GDM1 (cell line): ENCODE data around the gene GBA3.

ENCODE experiments used
- DNase-seq: peaks from one replicate; lab custom pipeline; 2025; lab: John Stamatoyannopoulos, UW

Gene GBA3

GRCh38 chr4:22695917-22696316 is 3.2 kb downstream of the GBA3 start:
- no peak for DNase-seq

DNA sequence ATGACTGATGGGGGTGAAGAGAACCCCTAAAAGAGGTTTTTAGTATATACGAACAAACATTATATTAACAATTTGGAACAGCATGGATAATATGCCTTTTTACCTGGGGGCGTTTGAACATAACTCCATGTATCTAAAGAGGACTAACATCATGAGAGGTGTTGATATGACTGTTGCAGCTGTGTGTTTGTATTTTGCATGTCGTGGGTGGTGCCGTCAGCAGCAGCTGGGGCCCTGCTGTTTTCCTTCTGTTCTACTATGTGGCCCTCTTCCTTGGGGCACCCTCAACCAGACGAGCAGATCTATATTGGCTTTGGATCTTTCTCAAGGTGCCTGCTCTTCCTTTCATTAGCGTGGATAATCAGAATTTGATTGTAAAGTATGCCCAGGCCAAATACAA is 11.2 kb downstream of the GBA3 start:
- DNase-seq = no peak

GRCh38 chr4:22707390-22707789 is 14.7 kb downstream of the GBA3 start:
- DNase-seq = no peak

GRCh38 chr4:22708961-22709360 is 16.2 kb downstream of the GBA3 start:
- no peak for DNase-seq

DNA sequence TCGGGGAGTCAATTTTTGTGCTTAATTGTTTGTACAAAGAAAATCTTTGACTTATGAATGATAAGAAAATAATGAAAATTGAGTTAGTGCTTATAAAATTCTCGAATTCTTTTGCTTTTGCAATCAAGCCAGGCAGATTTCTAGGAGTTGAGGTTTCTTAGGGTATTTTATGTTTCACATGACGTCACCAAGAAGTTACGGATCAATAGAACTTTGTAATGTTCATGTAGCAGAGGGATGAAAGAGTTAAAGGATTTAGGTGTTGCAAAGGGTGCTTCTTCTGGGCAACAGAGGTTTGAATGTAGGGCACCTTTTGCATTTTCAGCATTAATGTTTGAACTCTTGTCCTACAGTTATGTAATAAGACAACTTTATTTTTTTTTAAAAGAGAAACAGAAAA is 19.4 kb downstream of the GBA3 start:
- DNase-seq = no peak

- DNase-seq = no peak
Measured at GRCh38 chr4:22712529-22712928, 19.8 kb downstream of the GBA3 start.

DNA sequence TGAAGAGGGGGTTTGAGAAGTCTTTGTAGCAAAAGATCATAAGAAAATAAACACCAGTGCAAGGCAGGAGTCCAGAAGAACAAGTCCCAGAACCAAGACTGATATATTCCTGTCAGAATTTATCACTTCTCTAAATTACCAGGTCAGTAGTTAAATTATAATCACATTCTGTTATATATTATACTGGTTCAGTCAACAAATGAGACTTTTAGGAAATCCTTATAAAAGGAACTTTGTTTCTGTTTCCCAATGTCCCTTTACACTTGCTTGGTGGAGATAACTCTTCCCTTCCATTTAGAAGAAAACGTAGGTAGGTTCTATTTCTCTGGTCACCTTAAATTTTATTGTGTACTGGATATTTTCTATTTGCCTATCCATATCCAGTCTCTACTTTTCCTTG is 21.1 kb downstream of the GBA3 start:
- DNase-seq = no peak

DNA sequence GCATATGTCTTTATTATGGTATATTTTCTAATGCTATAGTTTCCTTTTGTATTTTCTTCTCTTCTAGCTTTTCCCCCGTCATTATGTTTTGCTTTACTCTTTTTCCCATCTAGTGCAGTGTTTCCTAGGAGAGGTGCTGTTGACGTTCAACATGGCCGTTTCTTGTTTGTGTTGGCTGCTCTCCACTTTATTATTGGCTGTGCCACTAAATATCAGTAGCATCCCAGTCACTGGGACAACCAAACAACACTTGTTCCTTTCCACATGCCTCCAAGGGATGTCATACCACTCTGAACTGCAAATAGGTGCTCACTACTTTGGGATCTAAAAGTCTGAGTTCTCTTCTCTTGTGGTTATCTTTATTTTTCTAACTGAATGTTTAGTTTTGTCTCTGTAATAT is 26.5 kb downstream of the GBA3 start:
- DNase-seq = no peak

- no peak for DNase-seq
Measured at GRCh38 chr4:22720091-22720490, 27.4 kb downstream of the GBA3 start.

DNA sequence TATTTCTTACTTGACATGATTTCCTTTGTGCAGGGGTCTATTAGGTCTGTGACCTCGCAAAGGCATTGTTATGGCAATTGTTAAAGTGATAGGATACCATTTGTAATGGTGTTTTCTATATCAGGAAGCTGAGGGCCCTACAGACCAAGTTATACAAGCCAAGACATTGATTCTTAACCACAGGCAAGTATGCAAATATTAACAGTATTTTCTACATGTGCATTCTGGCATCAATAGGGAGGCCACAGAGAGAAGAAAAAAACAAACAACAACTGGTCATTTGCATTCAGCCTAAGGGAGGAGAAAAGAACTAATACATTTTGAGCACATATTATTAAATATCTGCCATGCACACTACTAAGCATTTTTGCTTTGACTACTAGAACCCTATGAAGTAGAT is 28.5 kb downstream of the GBA3 start:
- DNase-seq = no peak

- no peak for DNase-seq
Measured at GRCh38 chr4:22730021-22730420, 37.3 kb downstream of the GBA3 start.

DNA sequence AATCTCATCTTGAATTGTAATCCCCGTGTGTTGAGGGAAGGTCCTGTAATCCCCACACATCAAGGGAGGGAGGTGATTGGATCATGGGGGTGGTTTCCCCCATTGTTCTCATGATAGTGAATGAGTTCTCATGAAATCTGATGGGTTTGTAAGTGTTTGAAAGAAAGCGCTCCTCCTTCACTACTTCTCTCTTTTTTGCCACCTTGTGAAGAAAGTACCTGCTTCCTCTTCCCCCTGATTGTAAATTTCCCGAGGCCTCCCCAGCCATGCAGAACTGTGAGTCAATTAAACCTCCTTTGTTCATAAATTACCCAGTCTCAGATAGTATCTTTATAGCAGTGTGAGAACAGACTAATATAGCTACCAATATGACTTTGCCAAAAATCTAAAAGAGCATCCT is 41.1 kb downstream of the GBA3 start:
- no peak for DNase-seq

DNA sequence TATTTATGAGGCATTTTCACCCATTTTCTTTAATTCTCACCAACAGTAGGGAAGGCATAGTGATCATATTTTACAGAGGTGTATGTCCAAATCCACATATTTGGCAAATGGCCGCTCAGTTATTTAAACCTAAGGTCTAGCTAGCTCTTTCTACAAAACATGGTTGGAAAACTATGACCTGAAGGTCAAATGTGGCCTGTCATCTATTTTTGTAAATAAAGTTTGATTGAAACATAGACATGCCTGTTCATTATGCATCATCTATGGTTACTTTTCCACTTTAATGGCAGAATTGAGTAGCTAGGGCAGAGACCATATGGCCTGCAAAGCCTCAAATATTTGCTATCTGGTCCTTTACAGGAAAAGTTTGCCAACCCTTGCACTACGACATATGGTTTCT is 44.2 kb downstream of the GBA3 start:
- DNase-seq = no peak

GRCh38 chr4:22739968-22740367 is 47.2 kb downstream of the GBA3 start:
- no peak for DNase-seq

- DNase-seq = no peak
Measured at GRCh38 chr4:22741744-22742143, 49.0 kb downstream of the GBA3 start.

- DNase-seq = no peak
Measured at GRCh38 chr4:22743290-22743689, 50.6 kb downstream of the GBA3 start.

DNA sequence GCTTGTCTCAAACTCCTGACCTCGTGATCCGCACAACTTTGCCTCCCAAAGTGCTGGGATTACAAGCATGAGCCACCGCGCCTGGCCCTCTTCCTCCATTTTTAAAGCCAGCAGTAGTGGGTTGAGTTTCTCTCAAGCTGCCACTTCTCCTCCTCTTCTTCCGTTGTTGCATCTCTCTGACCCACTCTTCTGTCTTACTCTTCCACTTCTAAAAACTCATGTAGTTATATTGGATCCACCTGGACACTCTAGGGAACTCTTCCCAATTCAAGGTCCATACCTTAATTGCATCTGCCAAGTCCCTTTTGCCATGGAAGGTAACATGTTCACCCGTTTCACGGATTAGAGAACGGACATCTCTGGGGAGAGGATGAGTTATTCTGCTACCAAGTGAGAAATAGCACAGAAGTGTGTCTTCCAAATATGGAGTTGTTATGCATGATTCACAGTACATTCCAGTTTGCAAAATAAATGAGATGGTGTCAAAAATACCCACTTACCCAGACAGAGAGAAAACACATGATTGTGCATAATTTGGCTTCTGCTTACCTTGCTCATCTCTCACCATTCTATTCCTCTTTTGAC is 51.8 kb downstream of the GBA3 start:
- no peak for DNase-seq

- no peak for DNase-seq
Measured at GRCh38 chr4:22745234-22745633, 52.5 kb downstream of the GBA3 start.

DNA sequence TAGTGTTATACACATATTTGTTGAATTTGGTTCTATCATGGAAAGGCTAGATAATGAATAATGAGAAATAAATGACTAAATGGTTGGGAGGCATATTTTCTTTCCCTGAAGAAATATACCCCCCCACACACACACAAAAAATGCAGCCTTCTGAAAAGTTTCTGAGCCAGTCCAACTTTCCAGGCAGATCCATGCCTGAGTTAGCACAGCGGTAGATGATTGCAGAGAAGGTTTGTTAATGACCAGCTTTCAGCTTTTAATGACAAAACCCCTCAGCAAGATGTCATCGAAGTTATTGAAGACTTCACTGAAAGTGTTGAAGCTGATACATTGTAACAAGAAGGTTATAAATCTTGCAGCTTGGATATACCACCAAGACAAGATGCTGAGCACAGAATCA is 61.4 kb downstream of the GBA3 start:
- no peak for DNase-seq

- no peak for DNase-seq
Measured at GRCh38 chr4:22762548-22762947, 69.8 kb downstream of the GBA3 start.

DNA sequence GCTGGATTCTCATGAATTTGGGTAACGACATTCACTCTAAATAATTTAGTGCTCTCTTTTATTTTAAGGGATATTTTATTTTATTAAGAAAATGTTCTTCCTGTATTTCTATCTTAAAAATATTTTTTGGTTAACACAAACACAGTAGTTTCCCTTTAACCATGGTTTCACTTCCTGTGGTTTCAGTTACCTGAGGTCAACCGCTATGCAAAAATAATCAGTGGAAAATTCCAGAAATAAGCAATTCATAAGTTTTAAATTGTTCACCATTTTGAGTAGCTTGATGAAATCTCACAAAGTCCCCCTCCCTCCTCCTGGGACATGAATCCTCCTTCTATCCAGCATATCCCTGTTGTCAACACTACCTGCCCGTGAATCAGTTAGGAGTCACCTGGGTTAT is 71.4 kb downstream of the GBA3 start:
- DNase-seq = no peak

DNA sequence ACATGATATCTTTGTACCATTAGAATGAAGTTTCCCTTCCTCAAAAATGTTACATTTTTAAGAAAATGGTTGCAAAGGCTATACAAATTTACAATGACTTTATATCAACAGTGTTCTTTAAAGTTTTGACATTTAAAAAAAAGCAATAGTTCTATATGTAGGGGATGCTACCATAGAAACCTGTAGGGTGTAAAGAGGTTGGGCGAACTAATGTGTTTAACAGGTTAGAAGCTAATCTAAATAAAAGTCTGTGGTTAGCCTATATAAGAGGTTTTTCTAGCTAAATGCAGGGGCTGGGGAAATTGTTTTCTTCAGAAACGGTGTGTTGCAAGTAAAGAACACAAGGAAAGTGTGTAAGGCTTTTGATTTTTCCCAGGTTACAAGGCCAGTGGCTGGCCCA is 73.3 kb downstream of the GBA3 start:
- no peak for DNase-seq

- DNase-seq = no peak
Measured at GRCh38 chr4:22778547-22779163, 85.9 kb downstream of the GBA3 start.

GRCh38 chr4:22780317-22780716 is 87.6 kb downstream of the GBA3 start:
- DNase-seq = no peak
